HG02852 (cell line): Measurements from ENCODE around the gene MDK.
A peak's percentile ranks its signal among the peaks of the same experiment; 100 is the strongest.
"Not testable (repeated sequence)": the region's sequence is repeated elsewhere in the genome, so short reads cannot be mapped to it uniquely, and the experiment has no call there.

Source experiments
- ATAC-seq: cut with Tn5 transposase; IDR thresholded peaks from one replicate; pipeline ENCODE4 v1.9.1; 2021; ENCODE audit warnings: mild to moderate bottlenecking, moderate library complexity; ENCODE audit not compliant: unreplicated experiment

The MDK gene

DNA sequence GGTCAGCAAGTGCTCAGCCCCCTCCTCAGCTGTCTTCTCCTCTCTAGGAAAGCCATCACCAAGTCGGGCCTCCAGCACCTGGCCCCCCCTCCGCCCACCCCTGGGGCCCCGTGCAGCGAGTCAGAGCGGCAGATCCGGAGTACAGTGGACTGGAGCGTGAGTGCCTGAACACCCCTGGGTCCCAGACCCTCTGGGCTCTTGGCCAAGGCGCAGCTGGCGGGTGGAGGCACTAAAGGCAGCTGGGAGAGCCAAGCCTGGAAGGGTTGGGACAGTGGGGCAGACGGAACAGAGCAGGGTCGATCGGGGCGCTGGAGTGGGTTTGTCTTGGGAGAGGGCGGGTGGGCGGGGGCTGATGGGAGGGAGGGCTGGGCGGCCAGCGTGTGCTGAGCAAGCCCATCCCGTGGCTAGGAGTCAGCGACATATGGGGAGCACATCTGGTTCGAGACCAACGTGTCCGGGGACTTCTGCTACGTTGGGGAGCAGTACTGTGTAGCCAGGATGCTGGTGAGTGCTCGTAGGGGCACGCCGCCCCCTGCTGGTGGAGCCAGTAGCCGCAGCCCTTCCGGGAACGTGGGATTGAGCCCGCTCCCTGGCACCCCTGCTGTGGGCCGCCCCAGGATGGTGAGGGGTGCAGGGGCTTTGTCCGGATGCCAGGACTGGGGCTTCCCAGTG, 14.1 kb upstream of the MDK start:
- ATAC-seq = peak; percentile 71

DNA sequence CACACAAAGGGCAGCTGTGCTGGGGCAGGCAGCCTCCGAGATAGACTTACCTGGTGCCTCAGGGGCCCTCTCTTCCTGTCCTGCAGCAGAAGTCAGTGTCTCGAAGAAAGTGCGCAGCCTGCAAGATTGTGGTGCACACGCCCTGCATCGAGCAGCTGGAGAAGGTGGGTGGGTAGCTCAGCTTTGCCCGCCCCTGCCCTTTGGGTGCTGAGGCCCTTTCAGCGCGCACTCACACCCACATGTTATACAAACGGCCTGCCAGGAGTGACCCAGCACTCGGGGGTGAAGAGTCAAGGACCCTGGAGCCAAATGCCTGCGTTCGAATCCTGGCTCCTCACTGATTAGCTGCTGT, 13.6 kb upstream of the MDK start:
- ATAC-seq = no peak

DNA sequence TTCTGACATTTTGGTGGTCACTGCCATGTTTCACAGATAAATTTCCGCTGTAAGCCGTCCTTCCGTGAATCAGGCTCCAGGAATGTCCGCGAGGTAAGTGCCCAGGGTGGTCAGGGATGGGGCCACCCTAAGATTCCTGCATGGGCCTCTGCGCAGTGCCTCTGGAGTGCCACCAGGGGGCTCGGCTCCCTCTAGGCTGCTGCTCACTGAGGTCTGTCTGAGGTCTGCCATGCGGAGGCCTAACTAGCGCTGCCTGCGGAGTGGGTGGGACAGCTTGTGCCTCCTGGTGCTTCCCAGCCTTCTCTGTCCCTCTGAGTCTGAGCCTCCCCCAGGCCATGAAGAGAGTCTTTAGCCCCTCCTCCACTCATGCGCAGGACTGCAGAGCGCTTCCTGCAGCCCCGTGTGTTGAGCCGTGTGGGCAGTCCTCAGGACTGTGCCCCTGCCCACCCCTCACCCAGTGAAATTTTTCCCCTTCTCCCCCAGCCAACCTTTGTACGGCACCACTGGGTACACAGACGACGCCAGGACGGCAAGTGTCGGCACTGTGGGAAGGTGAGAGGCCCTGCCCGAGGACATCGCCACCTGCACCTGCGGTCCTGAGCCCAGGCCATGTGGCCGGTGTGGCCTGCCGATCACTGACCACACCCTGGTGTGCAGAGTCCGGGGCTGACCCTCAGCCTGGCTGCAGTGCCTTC, 11.9 kb upstream of the MDK start:
- peak; percentile 62 for ATAC-seq

DNA sequence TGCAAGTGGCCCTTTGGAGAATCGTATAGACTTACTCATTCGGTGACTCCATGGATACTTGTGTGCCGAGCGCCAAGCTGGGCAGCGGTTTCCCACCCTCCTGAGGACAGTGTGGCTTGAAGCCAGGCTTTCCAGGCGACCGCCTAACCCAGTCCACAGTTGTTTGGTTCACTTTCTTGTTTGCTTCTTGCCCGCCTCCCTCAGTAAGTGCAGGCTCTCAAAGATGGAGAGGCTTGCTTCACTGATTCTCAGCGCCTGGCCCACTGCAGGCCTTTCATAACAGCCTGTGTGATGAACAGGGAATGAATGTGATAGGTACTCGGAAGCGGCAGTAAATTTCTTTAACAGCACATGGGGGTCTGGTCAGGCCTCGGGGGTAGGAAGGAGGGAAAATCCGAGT, 11.2 kb upstream of the MDK start:
- no peak for ATAC-seq

DNA sequence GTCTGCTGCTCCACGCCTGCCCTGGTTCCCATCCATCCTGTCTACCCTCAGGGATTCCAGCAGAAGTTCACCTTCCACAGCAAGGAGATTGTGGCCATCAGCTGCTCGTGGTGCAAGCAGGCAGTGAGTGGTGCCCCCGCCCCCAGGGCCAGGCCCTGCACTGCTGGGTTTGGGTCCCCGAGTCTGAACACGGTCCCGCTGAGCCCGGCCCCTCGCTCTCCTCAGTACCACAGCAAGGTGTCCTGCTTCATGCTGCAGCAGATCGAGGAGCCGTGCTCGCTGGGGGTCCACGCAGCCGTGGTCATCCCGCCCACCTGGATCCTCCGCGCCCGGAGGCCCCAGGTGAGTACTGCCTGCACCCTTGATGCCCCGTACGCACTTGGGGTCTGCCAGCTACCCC, 10.2 kb upstream of the MDK start:
- not testable (repeated sequence) for ATAC-seq

DNA sequence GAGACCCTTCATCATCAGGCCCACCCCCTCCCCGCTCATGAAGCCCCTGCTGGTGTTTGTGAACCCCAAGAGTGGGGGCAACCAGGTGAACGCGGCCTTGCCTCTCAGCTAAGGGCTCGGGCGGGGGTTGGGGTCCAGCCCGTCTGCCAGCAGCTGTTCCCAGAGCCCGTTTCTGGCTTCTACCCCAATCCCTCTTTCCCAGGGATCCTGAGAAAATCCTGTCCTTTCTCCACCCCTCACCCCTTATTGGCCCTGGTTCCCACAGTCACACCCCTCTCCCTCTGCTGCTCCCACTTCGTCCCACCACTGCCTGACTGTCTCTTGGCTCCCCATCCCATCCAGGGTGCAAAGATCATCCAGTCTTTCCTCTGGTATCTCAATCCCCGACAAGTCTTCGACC, 9.4 kb upstream of the MDK start:
- no peak for ATAC-seq

DNA sequence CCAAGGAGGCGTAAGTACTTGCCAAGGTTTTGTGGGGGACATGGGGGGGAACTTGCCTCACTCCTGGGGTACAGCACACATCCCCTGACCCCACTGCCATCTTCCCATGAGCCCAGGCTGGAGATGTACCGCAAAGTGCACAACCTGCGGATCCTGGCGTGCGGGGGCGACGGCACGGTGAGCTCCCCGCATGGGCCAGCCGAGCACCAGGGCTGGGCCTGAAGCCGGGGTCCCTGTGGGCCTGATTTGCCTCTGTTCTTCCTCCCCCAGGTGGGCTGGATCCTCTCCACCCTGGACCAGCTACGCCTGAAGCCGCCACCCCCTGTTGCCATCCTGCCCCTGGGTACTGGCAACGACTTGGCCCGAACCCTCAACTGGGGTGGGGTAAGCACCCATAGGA, 9.0 kb upstream of the MDK start:
- ATAC-seq = not testable (repeated sequence)

DNA sequence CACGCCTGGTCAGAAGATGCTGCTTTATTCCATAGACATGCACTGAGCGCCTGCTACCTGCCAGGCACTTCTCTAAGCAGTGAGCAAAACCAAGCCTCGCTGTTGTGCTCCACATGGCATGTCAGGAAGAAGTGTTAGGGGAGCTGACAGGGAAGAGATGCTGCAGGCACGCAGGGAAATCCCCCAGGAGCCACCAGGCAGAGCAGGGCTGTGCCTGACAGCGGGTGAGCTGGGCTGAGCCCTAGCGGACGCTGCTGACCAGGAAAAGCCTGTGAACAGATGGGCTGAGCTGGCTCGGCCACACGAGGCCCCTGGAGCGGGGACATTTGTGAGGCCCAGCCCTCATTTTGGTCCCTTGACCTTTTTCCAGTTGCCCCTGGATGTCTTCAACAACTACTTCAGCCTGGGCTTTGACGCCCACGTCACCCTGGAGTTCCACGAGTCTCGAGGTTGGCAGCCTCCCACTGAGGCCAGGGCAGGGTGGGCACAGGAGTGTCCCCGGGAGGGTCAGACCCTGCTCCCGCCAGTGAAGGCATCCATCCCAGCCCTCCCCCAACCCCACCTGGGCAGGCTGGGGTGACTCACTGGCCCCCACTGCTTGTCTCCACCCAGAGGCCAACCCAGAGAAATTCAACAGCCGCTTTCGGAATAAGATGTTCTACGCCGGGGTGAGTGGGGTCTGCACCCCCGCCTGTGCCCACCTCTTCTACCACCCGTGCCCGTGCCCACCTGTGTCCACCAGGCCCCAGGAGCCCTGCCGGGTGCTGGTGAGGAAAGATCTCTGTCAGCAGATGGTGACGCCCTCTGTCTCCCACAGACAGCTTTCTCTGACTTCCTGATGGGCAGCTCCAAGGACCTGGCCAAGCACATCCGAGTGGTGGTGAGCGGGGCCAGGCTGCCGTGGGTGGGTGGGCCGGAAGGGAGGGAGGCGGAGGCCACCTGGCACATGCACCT, 7.4 kb upstream of the MDK start:
- no peak for ATAC-seq

DNA sequence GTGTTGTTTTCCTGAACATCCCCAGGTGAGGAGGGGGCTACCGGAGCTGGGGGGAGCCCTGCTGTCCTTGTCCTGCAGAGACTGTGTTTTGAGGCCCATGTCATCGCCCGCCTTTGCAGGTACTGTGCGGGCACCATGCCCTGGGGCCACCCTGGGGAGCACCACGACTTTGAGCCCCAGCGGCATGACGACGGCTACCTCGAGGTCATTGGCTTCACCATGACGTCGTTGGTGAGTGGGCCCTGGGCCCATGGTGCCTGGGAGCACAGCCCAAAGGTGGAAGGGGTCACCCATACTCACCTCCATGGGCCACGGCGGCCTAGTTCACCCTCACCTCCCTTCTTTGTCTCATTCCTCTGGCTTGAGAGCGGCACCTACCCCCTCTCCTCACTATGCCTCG, 6.7 kb upstream of the MDK start:
- ATAC-seq = no peak

DNA sequence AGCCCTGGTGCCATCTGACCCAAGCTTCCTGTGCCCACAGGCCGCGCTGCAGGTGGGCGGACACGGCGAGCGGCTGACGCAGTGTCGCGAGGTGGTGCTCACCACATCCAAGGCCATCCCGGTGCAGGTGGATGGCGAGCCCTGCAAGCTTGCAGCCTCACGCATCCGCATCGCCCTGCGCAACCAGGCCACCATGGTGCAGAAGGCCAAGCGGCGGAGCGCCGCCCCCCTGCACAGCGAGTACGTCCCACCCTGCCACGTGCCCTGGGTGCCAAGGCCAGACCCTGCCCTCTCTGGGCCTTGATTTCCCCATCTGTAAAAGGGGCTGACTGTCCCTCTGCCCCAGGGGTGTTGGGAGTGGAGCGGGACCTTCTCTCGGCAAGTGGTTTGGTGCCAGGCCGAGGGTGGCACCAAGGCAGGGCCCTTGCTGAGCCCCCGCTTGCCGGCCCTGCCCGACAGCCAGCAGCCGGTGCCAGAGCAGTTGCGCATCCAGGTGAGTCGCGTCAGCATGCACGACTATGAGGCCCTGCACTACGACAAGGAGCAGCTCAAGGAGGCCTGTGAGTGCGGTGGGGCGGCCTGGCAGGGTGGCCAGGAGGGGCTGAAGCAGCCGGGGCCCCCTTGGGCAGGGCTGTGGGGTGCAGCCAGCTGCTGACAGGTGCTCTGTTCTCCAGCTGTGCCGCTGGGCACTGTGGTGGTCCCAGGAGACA, 5.9 kb upstream of the MDK start:
- no peak for ATAC-seq

DNA sequence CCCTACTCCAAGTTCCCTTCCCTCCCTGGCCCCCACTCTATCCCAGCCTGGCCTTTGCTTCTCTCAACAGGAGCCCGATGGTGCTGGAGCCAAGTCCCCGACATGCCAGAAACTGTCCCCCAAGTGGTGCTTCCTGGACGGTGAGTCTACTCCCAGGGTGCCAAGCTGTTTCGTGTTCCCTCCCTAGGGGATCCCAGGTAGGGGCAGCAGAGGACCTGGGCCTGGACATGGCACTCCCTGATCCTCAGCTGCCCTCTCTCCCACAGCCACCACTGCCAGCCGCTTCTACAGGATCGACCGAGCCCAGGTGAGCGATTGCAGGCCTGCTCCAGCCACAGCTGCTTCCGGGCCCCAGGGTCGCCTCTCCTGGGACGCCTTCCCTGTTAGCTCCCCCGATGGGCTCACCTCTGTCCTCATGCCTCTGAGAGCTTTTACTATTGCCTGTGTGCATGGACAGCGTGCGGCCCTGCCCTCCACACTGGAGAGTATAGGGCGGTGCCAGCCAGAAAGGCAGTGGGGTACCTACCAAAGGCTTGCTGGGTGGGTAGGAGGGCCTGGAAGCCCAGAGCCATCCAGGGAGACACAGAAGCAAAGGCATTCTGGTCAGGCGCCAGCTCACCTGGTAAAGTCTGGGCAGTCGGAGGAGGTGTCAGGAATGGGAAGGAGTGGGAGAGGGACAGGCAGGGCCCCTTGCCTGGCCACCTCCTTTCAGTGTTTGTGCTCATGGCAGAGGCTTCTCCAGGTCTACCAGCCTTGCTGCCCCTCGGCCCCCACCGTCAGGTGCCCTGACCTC, 5.0 kb upstream of the MDK start:
- ATAC-seq = no peak

DNA sequence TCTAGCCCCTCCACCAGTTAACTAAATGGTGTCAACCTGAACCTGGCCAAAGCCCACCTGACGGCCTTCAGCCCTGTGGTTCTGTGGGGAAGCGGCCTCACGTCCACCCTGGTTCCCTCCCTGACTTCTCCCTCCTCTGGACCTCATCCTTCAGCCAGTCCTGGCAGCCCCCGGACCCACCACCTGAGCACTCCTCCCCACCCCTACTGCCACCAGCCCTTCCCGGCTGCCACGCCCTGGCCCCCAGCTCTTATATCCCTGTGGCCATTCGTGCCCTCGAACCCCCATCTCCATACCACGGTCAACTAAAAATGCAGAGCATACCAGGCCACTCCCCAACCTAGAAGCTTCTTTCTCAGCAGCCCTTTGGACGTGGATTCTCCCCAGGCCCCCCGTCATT, 4.2 kb upstream of the MDK start:
- no peak for ATAC-seq

DNA sequence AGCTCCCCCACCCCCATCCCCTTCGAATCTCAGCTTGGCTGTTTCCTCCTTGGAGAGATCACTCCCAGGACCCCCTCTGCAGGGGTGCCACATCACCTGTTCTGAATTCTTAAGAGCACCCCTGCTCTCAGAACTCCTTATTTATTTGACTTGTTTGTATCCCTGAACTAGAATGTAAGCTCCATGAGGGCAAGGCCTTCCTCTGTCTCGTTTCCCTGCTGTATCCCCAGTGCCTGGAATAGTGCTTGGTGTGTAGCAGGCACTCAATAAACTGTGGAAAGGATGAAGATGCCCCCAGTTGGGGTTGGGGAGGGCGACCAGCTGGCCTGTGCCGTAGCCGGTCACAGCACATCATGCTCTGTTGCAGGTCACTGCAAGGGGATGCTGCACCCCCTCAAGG, 3.6 kb upstream of the MDK start:
- ATAC-seq = no peak

DNA sequence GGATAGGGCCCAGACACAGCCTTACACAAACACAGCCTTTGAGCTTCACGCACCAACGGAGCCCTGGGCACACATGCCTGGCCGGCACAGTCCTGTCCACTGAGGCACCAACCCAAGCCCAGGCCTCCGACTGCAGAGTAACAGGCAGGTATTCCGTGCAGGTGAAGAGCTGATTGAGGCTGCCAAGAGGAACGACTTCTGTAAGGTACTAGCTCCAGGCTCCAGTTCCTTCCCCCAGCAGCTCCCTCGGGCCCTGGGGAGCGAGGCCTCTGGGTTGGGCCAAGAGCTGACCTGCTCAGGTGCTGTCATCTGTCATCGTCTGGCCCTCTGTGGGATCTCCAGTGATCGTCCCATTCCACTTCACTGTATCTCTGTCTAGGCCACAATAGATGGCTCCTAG, 3.2 kb upstream of the MDK start:
- ATAC-seq = no peak

DNA sequence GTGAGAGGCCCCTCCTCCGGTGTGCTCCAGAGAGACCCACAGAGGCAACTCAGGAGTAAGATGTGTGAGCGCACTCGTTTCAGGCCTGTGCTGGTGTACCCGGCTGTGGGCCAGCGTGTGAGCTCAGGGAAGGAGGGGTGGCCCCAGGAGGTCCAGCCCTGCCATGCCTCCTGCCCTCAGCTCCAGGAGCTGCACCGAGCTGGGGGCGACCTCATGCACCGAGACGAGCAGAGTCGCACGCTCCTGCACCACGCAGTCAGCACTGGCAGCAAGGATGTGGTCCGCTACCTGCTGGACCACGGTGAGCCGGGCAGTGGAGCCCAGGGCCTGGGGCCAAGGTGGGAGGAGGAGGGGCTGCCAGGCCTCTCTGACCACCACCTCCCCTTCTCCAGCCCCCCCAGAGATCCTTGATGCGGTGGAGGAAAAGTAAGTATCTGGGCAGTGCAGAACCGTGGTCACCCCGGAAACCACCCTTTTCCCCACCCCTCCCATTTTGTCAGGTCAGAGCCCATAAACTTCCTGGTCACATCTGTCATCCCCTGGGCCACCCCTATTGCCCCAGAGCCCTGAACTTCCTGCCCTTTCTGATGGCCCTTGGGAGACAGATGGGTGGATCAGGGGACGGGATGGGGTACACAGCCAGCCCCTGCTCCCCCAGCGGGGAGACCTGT, 2.5 kb upstream of the MDK start:
- ATAC-seq = no peak

DNA sequence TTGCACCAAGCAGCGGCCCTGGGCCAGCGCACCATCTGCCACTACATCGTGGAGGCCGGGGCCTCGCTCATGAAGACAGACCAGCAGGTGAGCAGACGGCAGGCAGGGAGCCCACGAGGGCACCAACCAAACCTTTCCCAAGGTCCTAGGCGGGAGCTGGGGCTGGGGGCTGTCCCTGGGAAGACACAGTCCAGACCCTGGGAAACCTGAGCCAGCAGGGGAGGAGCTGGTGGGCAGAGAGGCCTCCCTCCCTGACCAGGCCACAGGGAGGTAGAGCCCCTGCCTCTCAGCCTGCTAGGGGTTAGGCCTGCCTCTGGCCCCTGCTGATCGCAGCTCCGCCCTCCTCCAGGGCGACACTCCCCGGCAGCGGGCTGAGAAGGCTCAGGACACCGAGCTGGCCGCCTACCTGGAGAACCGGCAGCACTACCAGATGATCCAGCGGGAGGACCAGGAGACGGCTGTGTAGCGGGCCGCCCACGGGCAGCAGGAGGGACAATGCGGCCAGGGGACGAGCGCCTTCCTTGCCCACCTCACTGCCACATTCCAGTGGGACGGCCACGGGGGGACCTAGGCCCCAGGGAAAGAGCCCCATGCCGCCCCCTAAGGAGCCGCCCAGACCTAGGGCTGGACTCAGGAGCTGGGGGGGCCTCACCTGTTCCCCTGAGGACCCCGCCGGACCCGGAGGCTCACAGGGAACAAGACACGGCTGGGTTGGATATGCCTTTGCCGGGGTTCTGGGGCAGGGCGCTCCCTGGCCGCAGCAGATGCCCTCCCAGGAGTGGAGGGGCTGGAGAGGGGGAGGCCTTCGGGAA, 1.8 kb upstream of the MDK start:
- not testable (repeated sequence) for ATAC-seq

DNA sequence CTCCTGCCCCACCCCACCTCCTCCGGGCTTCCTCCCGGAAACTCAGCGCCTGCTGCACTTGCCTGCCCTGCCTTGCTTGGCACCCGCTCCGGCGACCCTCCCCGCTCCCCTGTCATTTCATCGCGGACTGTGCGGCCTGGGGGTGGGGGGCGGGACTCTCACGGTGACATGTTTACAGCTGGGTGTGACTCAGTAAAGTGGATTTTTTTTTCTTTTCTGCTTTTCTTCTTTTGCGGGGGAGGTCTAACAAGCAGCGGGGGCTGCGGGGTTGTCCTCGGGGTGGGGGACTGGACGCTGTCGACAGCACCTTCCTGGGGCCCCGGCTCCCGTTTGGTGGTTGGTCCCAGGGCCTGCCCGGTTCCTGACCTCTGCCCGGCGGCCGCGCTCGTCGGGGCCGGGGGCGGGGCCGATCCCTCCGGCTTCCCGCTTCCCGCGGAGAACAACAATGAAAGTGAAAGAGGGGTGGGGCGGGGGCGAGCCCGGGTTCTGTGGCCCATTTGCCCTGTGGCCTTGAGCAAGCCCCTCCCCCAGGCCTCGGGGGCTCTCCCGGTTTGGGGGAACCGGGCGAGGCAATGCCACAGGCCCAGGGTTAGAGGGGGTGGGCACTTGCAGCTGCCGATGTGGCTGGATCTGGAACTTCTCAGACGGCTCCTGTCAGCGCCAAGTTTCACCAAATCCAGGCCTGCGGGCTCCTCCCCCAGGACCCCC, 975 bp upstream of the MDK start:
- ATAC-seq = no peak
